Hippocampal formation (tissue), 2 donors: ENCODE results near the gene SWAP70.
A peak's percentile ranks its signal among the peaks of the same experiment; 100 is the strongest.
"Not testable (repeated sequence)": the region's sequence is repeated elsewhere in the genome, so short reads cannot be mapped to it uniquely, and the experiment has no call there.

ENCODE experiments used
- DNase-seq, 2 donors: peaks; one replicate each; lab custom pipeline; 2025; lab: John Stamatoyannopoulos, UW

Gene SWAP70

DNA sequence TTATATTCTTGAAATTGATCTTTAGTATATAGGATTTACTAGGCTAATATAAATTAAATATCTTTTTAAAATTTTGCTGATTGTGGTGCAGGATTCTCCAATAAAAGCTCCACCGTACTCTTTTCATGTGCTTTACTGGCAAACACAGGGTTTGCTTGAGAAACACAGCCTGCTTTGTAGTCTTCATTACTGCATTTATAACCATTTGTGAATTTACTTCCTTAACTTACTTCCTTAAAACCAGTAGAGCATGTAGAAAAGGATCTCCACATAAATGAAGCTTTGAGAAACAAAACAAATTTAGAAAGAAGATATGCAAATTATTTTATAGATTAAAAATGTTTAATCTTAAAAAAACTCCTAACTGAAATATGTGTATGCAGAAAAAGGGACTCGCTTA, 28.8 kb downstream of the SWAP70 start:
- DNase-seq, result no peak

DNA sequence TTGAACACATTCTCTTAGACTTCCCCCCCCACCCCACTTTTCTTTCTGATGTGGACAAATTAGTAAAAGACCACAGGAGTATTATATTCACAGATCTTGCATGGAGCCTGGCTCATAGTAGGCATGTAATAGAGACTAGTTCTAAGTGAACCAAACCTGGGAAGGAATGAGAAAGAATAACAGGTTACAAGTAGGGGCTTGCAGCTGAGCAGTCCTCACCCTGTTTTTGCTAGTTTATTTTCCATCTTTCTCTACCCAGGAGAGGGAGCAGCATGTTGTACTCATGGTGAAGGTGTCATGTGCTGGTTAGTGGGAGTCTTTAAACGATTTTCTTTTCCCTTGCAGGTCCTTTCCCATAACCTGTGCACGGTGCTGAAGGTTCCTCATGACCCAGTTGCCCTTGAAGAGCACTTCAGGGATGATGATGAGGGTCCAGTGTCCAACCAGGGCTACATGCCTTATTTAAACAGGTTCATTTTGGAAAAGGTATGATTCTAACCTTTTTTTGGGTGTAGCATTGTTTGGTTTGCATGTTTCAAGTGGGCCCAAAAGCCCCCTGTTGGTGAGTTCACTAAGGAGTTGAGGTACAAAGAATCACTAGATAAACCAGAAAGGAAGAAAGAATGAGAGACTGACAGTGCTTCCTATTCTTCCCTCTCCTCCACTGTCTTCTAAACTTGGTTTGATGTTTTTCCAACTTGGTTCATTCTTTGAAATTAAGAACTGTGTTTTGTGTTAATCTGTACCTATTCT, 30.1 kb downstream of the SWAP70 start:
- DNase-seq, result no peak

DNA sequence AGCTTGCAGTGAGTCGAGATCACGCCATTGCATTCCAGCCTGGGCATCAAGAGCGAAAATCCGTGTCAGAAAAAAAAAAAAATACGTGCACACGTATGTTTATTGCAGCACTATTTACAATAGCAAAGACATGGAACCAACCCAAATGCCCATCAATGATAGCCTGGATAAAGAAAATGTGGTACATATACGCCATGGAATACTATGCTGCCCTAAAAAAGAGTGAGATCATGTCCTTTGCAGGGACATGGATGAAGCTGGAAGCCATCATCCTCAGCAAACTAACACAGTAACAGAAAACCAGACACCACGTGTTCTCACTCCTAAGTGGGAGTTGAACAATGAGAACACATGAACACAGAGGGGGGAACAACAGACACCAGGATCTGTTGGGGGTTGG, 31.4 kb downstream of the SWAP70 start:
- DNase-seq, result not testable (repeated sequence)

DNA sequence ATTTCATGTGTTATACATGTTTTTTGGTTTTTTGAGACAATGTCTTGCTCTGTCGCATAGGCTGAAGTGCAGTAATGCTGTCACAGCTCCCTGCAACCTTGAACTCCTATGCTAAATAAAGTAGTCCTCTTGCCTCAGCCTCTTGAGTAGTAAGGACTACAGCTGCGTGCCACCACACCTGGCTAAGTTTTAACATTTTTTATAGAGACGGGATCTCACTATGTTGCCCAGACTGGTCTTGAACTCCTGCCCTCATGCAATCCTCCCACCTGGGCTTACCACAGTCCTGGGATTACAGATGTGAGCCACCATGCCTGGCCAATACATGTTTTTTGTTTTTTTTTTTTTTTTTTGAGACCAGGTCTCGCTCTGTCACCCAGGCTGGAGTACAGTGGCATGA, 33.9 kb downstream of the SWAP70 start:
- DNase-seq, result no peak

DNA sequence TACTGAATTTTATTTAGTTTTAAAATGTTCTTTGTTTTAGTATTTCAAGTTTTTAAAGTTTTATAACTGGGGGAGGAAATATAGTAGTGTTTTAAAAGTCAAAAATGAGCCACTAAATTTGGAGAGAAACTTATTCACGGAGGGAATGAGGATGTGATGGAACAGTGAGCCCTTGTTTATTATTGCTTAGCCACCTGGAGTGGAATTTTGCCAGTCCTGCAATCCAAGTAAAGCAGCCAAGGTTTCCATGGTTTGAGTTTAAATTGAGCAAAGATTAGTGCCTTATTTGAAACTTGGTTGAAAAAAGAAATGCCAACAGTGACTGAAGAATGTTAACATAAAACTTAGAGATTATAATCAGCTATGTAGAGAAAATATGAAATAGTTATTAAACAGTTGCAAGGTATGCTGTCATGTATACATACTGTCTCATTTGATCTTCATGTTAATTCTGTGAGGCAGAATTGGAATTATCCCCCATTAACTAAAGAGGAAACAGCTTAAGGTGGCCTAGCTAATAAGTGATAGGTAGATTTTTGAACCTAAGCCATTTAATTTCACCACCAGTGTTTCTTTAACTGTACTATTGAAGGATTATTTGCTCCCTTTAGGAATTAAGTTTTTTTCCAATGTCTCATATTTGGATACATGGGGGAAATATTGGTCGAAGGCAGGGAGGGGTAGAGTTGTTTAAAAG, 36.4 kb downstream of the SWAP70 start:
- DNase-seq, result no peak

DNA sequence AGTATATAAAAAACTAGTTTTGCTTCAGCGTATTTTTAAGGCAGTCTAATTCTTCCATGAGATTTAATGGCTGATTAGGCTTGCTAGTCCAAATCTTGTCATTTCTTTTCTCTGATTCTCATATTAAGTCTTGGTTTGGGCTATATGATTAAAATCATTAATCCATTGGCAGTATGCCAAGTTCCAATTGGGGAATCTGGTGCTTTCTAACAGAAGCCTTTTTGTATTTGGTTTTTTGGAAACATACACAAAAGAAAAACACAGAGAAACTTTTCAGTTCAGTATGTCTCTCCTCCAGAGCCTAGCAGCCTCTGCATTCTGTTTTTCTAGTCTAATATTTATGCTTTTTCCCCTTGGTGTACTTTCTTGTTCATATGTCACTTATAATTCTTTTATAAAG, 37.9 kb downstream of the SWAP70 start:
- DNase-seq, result no peak

DNA sequence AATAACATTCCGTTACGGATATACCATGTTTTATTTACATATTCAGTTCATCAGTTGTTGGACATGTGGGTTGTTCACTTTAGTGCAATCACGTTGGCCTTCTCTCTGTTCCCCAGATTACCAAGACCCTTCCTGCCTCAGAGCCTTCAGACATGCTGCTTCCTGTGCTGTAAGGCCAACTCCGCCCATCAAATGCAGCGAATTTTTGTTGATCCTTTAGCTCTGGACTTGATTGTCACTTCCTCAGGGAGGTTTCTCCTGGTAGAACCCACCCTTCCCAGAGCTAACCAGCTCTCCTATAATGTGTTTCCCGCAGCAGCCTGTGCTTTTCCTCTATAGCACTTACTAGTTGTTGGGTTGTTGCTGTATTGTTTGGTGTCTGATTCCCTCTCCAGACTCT, 39.4 kb downstream of the SWAP70 start:
- DNase-seq, result no peak

DNA sequence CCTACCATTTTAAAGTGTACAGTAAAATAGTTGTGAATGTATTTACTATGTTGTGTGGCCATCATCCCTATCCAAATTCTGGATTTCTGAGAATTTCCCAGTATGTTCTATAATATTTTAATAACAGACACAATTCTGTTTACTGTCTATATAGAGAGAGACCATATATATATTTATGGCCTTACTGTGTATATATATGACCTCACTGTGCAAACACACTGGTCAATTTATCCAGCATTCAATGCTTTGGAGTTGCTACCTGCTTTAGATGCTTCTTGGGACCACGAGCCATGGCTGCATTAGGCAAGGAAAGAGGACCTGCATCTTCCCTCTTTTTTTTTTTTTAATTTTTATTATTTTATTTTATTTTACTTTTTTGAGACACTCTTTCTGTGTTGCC, 40.2 kb downstream of the SWAP70 start:
- DNase-seq, result no peak

DNA sequence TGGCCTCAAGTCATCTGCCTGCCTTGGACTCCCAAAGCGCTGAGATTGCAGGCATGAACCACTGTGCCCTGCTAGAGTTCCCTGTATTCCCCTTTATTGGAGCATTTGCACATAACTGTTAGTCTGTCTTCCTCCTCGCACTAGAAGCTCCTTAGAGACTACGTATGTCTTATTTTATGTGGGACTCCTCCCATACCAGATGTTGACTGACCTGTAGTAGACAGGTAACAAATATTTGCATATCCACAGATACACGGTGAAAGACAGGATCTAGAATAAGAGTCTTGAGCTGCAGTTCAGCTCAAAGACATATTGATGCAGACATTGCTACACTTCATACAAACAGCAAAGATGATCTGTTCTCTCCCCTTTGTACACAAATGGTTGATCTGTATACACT, 40.7 kb downstream of the SWAP70 start:
- no peak for DNase-seq

DNA sequence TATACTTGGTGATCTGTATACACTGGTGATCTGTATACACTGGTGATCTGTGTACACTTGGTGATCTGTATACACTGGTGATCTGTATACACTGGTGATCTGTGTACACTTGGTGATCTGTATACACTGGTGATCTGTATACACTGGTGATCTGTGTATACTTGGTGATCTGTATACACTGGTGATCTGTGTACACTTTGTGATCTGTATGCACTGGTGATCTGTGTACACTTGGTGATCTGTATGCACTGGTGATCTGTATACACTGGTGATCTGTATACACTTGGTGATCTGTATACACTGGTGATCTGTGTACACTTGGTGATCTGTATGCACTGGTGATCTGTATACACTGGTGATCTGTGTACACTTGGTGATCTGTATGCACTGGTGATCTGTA, 41.5 kb downstream of the SWAP70 start:
- not testable (repeated sequence) for DNase-seq

DNA sequence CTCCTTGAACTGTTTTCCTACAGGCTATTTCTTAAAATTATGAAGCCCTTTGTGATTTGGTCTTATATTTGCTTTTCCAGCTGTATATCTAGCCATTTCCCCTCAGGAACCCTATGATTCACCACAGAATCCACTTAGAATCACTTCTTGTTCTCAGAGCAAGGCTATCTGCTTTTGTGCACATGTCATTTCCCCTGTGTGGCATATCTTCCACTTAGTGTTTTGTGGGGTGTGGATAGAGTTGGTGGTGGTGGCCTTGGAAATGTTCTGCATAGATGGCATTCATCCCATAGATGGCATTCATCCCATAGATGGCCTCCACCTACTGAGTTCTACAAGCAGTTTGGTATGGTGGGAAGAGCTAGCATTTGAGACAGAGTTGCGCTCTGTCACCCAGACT, 44.7 kb downstream of the SWAP70 start:
- no peak for DNase-seq

DNA sequence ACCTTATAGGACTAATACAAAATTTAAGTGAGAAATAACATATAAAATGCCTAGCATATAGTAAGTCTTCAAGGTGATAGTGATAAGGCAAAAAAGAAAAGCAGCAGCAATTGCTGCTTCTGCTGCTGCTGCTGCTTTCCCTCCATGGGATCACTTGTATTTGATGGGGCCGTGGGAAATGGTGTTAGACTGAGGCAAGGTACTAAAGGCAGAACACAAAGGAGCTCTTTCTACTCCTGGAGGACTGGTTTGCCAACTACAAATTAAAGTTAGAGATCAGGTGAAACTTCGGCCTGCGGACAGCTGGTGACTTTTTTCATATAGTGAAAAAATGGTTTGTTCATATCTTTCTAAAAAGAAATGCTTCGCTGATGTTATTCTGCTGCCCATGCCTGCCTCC, 46.3 kb downstream of the SWAP70 start:
- DNase-seq, result no peak

DNA sequence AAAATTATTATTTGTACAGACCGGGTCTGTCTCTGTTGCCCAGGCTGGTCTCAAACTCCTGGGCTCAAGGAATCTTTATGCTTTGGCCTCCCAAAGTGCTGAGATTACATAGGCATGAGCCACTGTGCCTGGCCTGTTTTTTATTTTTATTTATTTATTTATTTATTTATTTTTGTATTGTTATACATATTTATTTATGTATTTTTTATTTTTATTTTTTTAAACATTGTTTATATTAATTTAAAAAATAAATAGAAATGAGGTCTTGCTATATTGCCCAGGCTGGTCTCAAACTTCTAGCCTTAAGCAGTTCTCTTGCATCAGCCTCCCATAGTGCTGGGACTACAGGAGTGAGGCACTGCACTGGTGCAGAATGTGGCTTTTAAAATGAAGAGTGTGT, 47.0 kb downstream of the SWAP70 start:
- no peak for DNase-seq

DNA sequence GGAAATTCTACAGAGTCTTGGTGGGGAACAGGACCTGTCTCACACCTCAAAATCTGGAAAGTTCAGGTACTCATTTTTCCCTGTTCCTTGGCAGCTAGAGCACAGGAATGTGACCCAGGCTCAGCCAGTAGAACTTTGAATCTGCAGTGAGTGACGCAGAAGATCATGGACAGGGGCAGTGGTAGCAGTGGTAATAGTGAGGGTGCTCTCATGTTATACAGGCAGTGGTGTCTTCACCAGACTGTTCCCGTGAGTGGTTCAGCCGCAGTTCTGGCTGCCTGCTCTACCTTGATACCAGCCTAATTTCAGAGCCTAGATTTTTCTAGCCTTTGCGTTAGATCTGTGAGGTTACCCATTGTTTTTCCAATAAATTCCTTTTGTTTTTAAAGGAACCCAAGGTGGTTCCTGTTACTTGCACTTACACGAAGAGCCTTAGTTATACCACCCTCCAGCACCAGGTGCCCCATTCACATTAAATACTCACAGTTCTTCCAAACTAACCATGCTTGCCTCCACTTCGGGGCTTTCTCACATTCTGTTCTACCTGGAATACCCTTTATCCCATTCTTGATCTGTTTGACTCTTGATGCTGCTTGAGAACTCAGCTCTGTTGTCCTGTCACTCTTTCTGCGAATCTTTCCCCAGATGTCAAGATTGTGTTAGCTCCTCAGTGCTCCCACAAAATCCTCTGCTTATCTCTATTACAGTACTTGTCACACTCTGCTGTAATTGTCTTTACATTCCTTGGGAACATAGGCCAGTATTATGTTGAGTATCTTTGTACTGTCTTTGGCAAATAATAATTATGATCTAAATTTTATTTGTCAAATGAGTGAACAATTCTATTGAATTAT, 47.8 kb downstream of the SWAP70 start:
- no peak for DNase-seq

DNA sequence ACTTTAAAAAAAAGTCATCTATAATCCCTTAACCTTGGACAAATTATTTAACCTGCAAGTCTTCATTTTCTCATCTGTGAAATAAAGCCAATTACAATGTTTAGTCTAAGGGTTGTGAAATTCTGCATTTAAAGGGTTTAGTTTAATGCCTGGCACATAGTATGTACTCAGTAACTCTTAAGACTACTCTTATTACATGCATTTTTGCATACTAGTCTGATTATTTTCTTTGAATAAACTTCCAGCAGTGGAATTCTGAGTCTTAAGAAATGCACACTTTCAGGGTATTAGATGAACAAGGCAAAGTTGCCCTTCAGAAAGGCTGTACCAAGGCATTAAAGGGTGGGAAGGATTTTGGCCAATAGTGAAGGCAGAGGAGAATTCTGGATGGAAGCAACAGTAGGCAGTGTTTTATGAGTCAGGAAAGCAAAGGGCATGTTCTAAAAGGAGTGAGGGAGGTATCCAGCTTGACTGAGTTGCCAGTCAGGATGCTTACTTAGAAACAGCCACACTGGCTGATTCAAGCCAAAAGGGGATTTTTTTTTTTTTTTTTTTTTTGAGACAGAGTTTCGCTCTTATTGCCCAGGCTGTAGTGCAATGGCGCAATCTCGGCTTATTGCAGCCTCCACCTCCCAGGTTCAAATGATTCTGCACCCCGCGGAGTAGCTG, 50.5 kb downstream of the SWAP70 start:
- no peak for DNase-seq

DNA sequence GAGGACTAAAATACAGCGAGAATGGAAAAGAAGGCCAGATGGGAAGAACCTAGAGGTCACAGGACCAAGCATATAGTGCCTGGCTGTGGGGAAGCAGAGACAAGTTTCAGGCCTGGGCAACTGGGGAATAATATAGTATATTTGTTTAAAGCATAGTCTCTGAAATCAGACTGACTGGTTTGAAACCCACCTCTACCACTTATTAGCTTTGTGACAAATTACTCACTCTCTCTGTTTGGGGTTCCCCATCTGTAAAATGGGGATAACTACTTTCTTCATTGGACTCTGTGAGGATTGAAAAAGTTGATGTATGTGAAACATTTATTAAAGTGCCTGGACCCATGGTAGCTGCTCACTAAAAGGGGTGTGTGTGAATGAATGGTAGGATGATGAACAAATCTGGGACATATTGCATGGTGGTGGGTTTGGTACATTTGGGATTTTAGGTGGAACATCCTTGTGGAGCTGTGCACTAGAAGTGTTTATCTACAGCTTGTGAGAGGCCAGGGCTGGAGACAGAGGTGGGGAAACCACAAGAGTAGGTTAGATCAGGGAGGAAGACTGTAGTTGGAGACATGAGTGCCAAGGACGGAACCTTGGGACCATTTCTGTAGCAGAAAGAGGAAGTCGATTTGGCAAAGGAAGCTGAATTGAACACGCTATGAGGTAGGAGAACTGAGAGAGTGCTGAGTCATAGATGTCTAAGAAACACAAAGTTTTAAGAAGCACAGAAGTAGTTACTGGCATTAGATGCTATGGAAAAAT, 52.6 kb downstream of the SWAP70 start:
- DNase-seq, result peak; percentile 15 to 23

DNA sequence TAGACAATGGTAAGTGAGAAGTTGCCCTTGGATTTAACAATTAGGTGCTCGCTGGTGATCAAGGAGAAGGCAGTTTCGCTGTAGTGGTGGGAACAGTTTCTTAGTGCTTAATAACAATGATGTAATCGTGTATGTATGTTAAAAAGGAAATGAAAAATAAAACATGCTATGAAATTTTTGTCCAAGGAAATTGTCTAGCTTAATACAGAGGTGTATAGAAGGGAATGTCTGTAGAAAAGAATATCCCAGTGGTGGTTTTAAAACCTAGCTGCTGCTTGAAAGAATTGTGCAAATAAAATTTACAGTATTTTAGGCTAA, 53.1 kb downstream of the SWAP70 start:
- DNase-seq, result no peak

DNA sequence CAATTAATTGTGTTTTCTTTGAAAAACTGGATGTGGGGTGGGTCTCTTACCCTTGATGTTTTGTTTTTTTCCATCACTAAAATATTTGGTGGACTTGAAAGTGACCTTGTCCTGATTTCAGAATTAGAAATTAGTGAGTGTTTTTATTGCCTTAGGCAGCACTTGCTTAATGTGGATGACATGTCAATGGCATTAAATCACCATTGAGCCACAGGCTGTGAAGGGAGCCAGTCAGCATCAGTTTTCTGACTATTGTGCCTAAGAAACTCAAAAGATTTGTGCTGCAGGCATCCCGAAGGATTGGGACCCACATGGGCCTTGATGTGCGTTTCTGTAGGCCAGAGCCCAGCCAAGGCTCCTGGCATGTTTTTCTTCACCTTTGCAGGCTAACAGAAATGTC, 53.8 kb downstream of the SWAP70 start:
- no peak for DNase-seq

DNA sequence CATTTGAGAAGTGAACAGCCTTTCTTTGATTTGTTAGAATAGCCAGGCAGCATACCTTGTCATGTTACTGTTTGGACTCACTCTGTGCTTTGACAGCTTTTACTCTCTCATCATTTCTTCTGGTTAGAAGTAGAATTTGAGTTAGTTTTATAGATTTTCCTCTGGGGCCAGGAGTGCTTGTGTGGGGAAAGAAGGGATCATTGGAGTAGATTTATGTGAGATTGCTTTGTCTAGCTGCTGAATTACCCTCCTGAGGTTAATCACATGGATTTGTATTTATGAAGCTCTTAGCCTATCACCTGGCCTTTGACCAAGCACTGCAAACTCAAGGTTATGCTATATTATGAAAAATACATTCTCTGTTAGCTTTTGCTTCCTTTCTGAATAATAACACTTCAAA, 54.3 kb downstream of the SWAP70 start:
- DNase-seq, result no peak

DNA sequence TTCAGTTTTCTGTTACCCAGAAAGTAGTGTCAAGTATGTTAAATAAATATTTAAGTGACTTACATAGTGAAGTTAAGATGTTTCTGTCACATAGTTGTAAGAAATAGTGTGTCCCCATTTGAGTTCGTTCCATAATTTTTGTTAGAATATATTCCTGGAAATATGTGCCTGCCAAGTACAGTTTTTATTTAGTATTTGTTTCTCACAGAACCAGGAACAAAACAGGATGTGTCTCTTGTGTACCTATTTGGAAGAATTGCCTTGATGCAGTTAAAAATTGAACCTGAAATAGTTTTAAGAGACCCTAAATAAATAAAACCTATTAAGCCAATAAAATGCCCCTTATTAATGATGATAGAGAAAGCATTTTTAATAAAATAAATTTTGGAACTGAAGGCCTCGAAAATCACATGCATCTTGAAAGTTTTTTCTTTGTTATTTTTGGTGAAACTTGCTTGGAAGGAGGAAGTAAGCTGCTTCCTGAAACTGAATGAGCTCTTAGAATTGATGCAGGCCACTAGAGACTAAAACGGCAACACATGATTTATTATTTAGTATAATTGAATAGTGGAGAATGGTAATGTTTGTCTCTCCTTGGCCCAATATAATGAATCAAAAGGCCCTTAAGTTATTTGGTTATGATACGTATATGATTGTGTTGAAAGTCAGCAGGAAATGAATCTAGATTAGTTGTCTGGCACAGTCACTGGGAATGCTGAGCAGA, 55.9 kb downstream of the SWAP70 start:
- peak in 1 of 2 donors; percentile 27 for DNase-seq

DNA sequence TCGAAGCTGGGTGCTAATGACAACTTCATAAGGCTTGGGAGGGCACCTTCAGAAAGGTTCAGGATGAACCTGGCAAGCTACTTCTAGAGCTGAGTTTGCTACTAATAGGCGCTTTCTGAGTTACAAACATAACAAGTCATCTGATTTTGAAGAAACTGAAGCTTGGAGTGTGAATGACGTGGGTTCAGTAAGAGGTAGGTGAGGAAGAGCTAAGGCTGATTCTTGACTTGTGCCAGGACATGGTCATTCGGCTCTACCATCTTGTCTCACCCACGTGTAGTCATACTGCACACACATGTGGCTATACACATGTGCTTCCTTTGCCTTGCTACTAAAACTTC, 56.4 kb downstream of the SWAP70 start:
- DNase-seq, result no peak
